H1 (cell line): Measurements from ENCODE around the gene ANKRD7. TPM values are rescaled to one million over a fixed set of nuclear protein-coding genes. Genes with fewer than 3 reads are reported as not detected.

Experiments used
- CTCF ChIA-PET: fragments of 300-600 bp; sonication (Branson Sonifier 250); formaldehyde crosslinking; loops from one replicate; lab custom pipeline; 2021; ENCODE audit not compliant: partially characterized antibody; lab: Charles Lee
- POLR2A ChIA-PET: fragments of 300-600 bp; sonication (Branson Sonifier 250); formaldehyde crosslinking; loops from one replicate; lab custom pipeline; 2021; ENCODE audit warnings: inconsistent platforms; ENCODE audit not compliant: partially characterized antibody; lab: Charles Lee
- DNase-seq, 2 experiments: peaks; one replicate each; pipeline versions ENCODE4 v3.0.0 to v3.0.0-alpha.2; 2010 to 2022; ENCODE audit warnings: low spot score in 2 of 2, low read depth in 1 of 2, mixed read lengths in 1 of 2
- FAIRE-seq: peaks from 2 replicates; lab custom pipeline; 2011; peaks lifted over from hg19 to GRCh38; lab: Jason Lieb, UNC
- H2AFZ ChIP-seq: 2 replicates; pipeline ENCODE4 v1.8.1; 2012; ENCODE audit warnings: low read length, inconsistent platforms
- H2AK5ac ChIP-seq: 2 replicates; pipeline ENCODE4 v1.6.1; 2013; ENCODE audit warnings: low read depth, low read length
- H2BK120ac ChIP-seq: replicated peaks from 2 replicates; pipeline ENCODE3; 2013; ENCODE audit warnings: low read depth, low read length, inconsistent platforms
- H2BK12ac ChIP-seq: 2 replicates; pipeline ENCODE4 v1.6.1; 2013; ENCODE audit warnings: low read depth, low read length
- H2BK15ac ChIP-seq: 2 replicates; pipeline ENCODE4 v1.6.1; 2013; ENCODE audit warnings: low read length
- H2BK20ac ChIP-seq: 2 replicates; pipeline ENCODE4 v1.6.1; 2013; ENCODE audit warnings: low read length
- H2BK5ac ChIP-seq: 2 replicates; pipeline ENCODE4 v1.6.1; 2013; ENCODE audit warnings: low read depth, low read length
- H3K14ac ChIP-seq: 2 replicates; pipeline ENCODE4 v1.6.1; 2013; ENCODE audit warnings: inconsistent platforms; ENCODE audit not compliant: insufficient read length
- H3K18ac ChIP-seq: 2 replicates; pipeline ENCODE4 v1.6.1; 2013; ENCODE audit warnings: low read length; ENCODE audit errors: extremely low read depth
- H3K23ac ChIP-seq: 2 replicates; pipeline ENCODE4 v1.6.1; 2013; ENCODE audit warnings: inconsistent platforms; ENCODE audit not compliant: insufficient read length
- H3K23me2 ChIP-seq: 2 replicates; pipeline ENCODE4 v1.6.1; 2013; ENCODE audit warnings: low read depth, low read length
- H3K27ac ChIP-seq: 2 replicates; pipeline ENCODE4 v1.6.1; 2011; ENCODE audit warnings: low read depth, low read length, inconsistent platforms
- H3K27me3 ChIP-seq, 4 experiments: replicated peaks in 1 of 4; 1 replicate in 1 of 4; 2 replicates in 3 of 4; pipeline versions ENCODE4 v1.6.1 to v1.8.1; 2011 to 2013; ENCODE audit warnings: low read length in 3 of 4, mild to moderate bottlenecking in 3 of 4, inconsistent platforms in 2 of 4, mixed read lengths in 2 of 4, moderate library complexity in 1 of 4; ENCODE audit not compliant: control insufficient read depth in 3 of 4, insufficient read depth in 3 of 4; ENCODE audit errors: extremely low read depth in 1 of 4
- H3K36me3 ChIP-seq, 4 experiments: 2 replicates each; pipeline versions ENCODE4 v1.6.1 to v1.8.1; 2011 to 2013; ENCODE audit warnings: mild to moderate bottlenecking in 4 of 4, low read length in 3 of 4, moderate library complexity in 2 of 4, control low read depth in 1 of 4, inconsistent platforms in 1 of 4; ENCODE audit not compliant: insufficient read depth in 4 of 4, control insufficient read depth in 2 of 4
- H3K4ac ChIP-seq: replicated peaks from 2 replicates; pipeline ENCODE3; 2013; ENCODE audit warnings: low read length, low read depth, mixed read lengths, inconsistent platforms; ENCODE audit not compliant: insufficient read length
- H3K4me1 ChIP-seq, 4 experiments: replicated peaks in 1 of 4; 1 replicate in 1 of 4; 2 replicates in 3 of 4; pipeline versions ENCODE4 v1.6.1 to v1.8.1; 2011 to 2013; ENCODE audit warnings: low read length in 3 of 4, inconsistent platforms in 2 of 4, mixed read lengths in 1 of 4; ENCODE audit not compliant: insufficient read depth in 4 of 4, control insufficient read depth in 3 of 4
- H3K4me2 ChIP-seq, 2 experiments: 2 replicates each; pipeline versions ENCODE4 v1.6.1 to v1.8.1; 2011 to 2013; ENCODE audit warnings: low read depth in 2 of 2, low read length in 2 of 2, control low read depth in 1 of 2, inconsistent platforms in 1 of 2, mild to moderate bottlenecking in 1 of 2; ENCODE audit not compliant: insufficient read depth in 1 of 2
- H3K4me3 ChIP-seq, 4 experiments: fragments of 200-600, 300-600 bp in 1 of 4; sonication (generic), shearing (Covaris generic), sonication (Bioruptor Twin) in 1 of 4; 2 replicates each; pipeline versions ENCODE4 v1.5.1 to v1.8.1; 2011 to 2016; ENCODE audit warnings: low read length in 4 of 4, low read depth in 3 of 4, control low read depth in 2 of 4, inconsistent platforms in 2 of 4, mild to moderate bottlenecking in 2 of 4, mixed read lengths in 1 of 4, moderate library complexity in 1 of 4; ENCODE audit not compliant: insufficient read depth in 2 of 4; ENCODE audit errors: extremely low read depth in 1 of 4
- H3K56ac ChIP-seq: replicated peaks from 2 replicates; pipeline ENCODE3; 2013; ENCODE audit warnings: low read depth, mild to moderate bottlenecking, mixed read lengths, low read length, inconsistent platforms; ENCODE audit not compliant: insufficient read length
- H3K79me1 ChIP-seq: 2 replicates; pipeline ENCODE4 v1.6.1; 2013; ENCODE audit warnings: low read depth, low read length, control low read depth
- H3K79me2 ChIP-seq, 2 experiments: 2 replicates each; pipeline versions ENCODE4 v1.6.1 to v1.8.1; 2012 to 2013; ENCODE audit warnings: low read length in 2 of 2, mild to moderate bottlenecking in 2 of 2, inconsistent platforms in 1 of 2; ENCODE audit not compliant: insufficient read depth in 2 of 2, control insufficient read depth in 1 of 2
- H3K9ac ChIP-seq, 4 experiments: replicated peaks in 1 of 4; 1 replicate in 1 of 4; 2 replicates in 3 of 4; pipeline versions ENCODE4 v1.6.1 to v1.8.1; 2011 to 2013; ENCODE audit warnings: low read depth in 3 of 4, low read length in 3 of 4, control low read depth in 2 of 4, mild to moderate bottlenecking in 2 of 4, moderate library complexity in 2 of 4, inconsistent platforms in 1 of 4; ENCODE audit errors: extremely low read depth in 1 of 4
- H3K9me3 ChIP-seq, 2 experiments: 2 replicates each; pipeline versions ENCODE4 v1.6.1 to v1.8.1; 2012 to 2013; ENCODE audit warnings: mild to moderate bottlenecking in 2 of 2, moderate library complexity in 2 of 2, control low read depth in 1 of 2, inconsistent platforms in 1 of 2, low read depth in 1 of 2, low read length in 1 of 2, mixed read lengths in 1 of 2; ENCODE audit not compliant: insufficient read depth in 2 of 2
- H4K20me1 ChIP-seq, 2 experiments: replicated peaks in 1 of 2; 2 replicates each; pipeline versions ENCODE3 to v1.8.1; 2011 to 2013; ENCODE audit warnings: inconsistent platforms in 2 of 2, low read length in 2 of 2, mild to moderate bottlenecking in 1 of 2; ENCODE audit not compliant: insufficient read depth in 2 of 2, control insufficient read depth in 1 of 2
- H4K5ac ChIP-seq: 2 replicates; pipeline ENCODE4 v1.6.1; 2013; ENCODE audit warnings: low read length, low read depth, mixed read lengths, inconsistent platforms; ENCODE audit not compliant: insufficient read length
- H4K8ac ChIP-seq: 2 replicates; pipeline ENCODE4 v1.8.0; 2013; ENCODE audit warnings: mild to moderate bottlenecking, moderate library complexity, low read length, inconsistent platforms; ENCODE audit not compliant: insufficient read depth; ENCODE audit errors: extremely low read depth
- H4K91ac ChIP-seq: replicated peaks from 2 replicates; pipeline ENCODE3; 2013; ENCODE audit warnings: low read length, mixed read lengths, inconsistent platforms; ENCODE audit not compliant: insufficient read length
- BACH1 ChIP-seq: IDR thresholded peaks from 2 replicates; pipeline ENCODE4 v1.6.1; 2012; ENCODE audit warnings: low read length, improper control_type of control experiment
- BRCA1 ChIP-seq: IDR thresholded peaks from 2 replicates; pipeline ENCODE4 v1.6.1; 2012; ENCODE audit warnings: low read depth, low read length, improper control_type of control experiment
- CEBPB ChIP-seq: IDR thresholded peaks from 2 replicates; pipeline ENCODE4 v1.6.1; 2012; ENCODE audit warnings: low read depth, low read length
- HDAC2 ChIP-seq, 2 experiments: fragments of 300-600 bp in 1 of 2; sonication (generic) in 1 of 2; IDR thresholded peaks; 2 replicates each; pipeline ENCODE4 v1.6.1; 2011 to 2012; ENCODE audit warnings: low read depth in 2 of 2, low read length in 2 of 2, mild to moderate bottlenecking in 2 of 2, moderate library complexity in 2 of 2, borderline replicate concordance in 1 of 2, inconsistent platforms in 1 of 2
- KDM4A ChIP-seq: IDR thresholded peaks from one replicate; pipeline ENCODE4 v1.7.1; 2012; ENCODE audit warnings: low read depth, mild to moderate bottlenecking, moderate library complexity, low read length, inconsistent platforms; ENCODE audit not compliant: severe bottlenecking
- PHF8 ChIP-seq: fragments of 200-600 bp; sonication (generic); conservative IDR thresholded peaks from 2 replicates; pipeline ENCODE4 v1.7.1; 2012; ENCODE audit warnings: low read depth, mild to moderate bottlenecking, inconsistent platforms, low read length, moderate library complexity
- POLR2A ChIP-seq, 2 experiments: IDR thresholded peaks; 1 replicate in 1 of 2; 2 replicates in 1 of 2; pipeline ENCODE4 v1.6.1; 2011; ENCODE audit warnings: low read depth in 2 of 2, low read length in 2 of 2, mild to moderate bottlenecking in 2 of 2; ENCODE audit errors: control extremely low read depth in 1 of 2
- POU5F1 ChIP-seq: IDR thresholded peaks from 2 replicates; pipeline ENCODE4 v1.6.1; 2011; ENCODE audit warnings: low read depth, mild to moderate bottlenecking, low read length, moderate library complexity
- RXRA ChIP-seq: IDR thresholded peaks from 2 replicates; pipeline ENCODE4 v1.6.1; 2011; ENCODE audit warnings: low read depth, mild to moderate bottlenecking, low read length, moderate library complexity; ENCODE audit not compliant: insufficient read depth
- SIN3A ChIP-seq, 2 experiments: IDR thresholded peaks in 1 of 2; conservative IDR thresholded peaks in 1 of 2; 2 replicates each; pipeline ENCODE4 v1.6.1; 2011 to 2012; ENCODE audit warnings: low read length in 2 of 2, improper control_type of control experiment in 1 of 2, low read depth in 1 of 2, mild to moderate bottlenecking in 1 of 2
- WGBS, 2 experiments: shearing (Covaris generic) in 1 of 2; methylation state at CpG; one replicate each; pipeline versions ENCODE4 v1.1.6 to v1.1.7; 2013 to 2015; ENCODE audit warnings: low lambda C conversion rate in 2 of 2, mixed read lengths in 2 of 2, inconsistent platforms in 1 of 2, low coverage in 1 of 2, missing lambda C conversion rate in 1 of 2; ENCODE audit not compliant: insufficient replicate concordance in 2 of 2, insufficient coverage in 1 of 2, insufficient read length in 1 of 2; ENCODE audit errors: extremely low coverage in 1 of 2, missing lambda C conversion rate in 1 of 2; 5-methylcytosine and 5-hydroxymethylcytosine counted together
- polyA plus RNA-seq, 7 experiments: library from polyadenylated mRNA; depleted of rRNA in 3 of 7; stranded (reverse) in 5 of 7; unstranded in 2 of 7; fragments of >200 nt in 5 of 7; fragments of 200-250 nt in 2 of 7; gene quantifications; 1 replicate in 5 of 7; 2 replicates in 1 of 7; 4 replicates in 1 of 7; pipeline versions ENCODE4 v1.2.1 to v1.2.3, GENCODE V29; 2011 to 2013; ENCODE audit warnings: missing spikeins in 2 of 7, mixed read lengths in 2 of 7
- total RNA-seq: library from RNA; stranded (reverse); fragmentation: NEBNext Ultra II Directional; extraction: Animal tissue kit (Norgen Biotek cat#: 25700); gene quantifications from 2 replicates; pipeline ENCODE4 v1.2.1, GENCODE V29; 2021
- TF ChIP-seq, protein P1 (sequence below): IDR thresholded peaks from 2 replicates; pipeline ENCODE4 v1.6.1; 2011; ENCODE audit warnings: low read depth, mild to moderate bottlenecking, low read length; ENCODE audit not compliant: insufficient read depth
- TF ChIP-seq, protein P2 (sequence below): IDR thresholded peaks from 2 replicates; pipeline ENCODE4 v1.6.1; 2012; ENCODE audit warnings: inconsistent platforms

The ANKRD7 gene
- total and polyA plus RNA-seq, 2 of the 8 experiments (the other 6 are each of a cell fraction or from before 2014, with no cell fraction given) = not detected

DNA sequence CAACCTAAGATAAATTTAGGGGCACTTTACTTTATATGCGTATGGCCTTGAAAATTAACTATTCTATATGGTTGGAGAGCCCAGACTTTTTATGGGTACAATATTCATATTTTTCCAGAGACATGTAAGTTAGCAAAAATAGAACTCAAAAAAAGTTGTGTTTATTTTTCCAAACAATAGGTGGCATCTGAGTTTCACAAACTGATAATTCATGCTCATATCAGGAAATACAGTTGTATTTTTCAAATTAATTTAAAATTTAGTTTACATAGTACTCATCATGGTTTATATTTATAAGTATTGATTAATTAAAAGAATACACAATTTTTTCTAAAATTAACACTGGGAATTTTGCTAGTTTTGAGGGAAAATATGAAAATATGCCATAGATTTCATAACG is 34.6 kb downstream of the ANKRD7 start:
- H3K9me3 ChIP-seq = no peaks in the 10 kb centered on the region
- no peak for DNase-seq
- POLR2A ChIA-PET = no interaction called here
- no peak overlapping the region for H2BK15ac ChIP-seq
- H3K36me3 ChIP-seq = no peaks in the 10 kb centered on the region
- H2AK5ac ChIP-seq = no peak overlapping the region
- no peaks in the 10 kb centered on the region for H3K23me2 ChIP-seq
- no peaks in the 10 kb centered on the region for H3K4me1 ChIP-seq
- H3K9ac ChIP-seq = no peak overlapping the region
- no peak overlapping the region for H3K4me2 ChIP-seq
- H4K20me1 ChIP-seq = no peaks in the 10 kb centered on the region
- H3K18ac ChIP-seq = no peak overlapping the region
- H3K14ac ChIP-seq = no peak overlapping the region
- no peak overlapping the region for H3K4ac ChIP-seq
- no peaks in the 10 kb centered on the region for H3K79me2 ChIP-seq
- CTCF ChIA-PET = interaction anchor here (0.7 kb wide), 1 partner anchor 8 kb away, joined by 3 read pairs; no protein-coding TSS in a partner anchor
- no peak overlapping the region for H2BK120ac ChIP-seq
- no peak overlapping the region for H3K56ac ChIP-seq
- H4K8ac ChIP-seq = no peak overlapping the region
- H3K79me1 ChIP-seq = no peaks in the 10 kb centered on the region
- H2BK20ac ChIP-seq = no peak overlapping the region
- H3K27me3 ChIP-seq = no peaks in the 10 kb centered on the region
- H3K27ac ChIP-seq = no peak overlapping the region
- WGBS, 2 experiments = 96% methylated on average over 2 of the region's 2 CpGs; no CpG with 5 or more reads in 1 of the 2 experiments
- H2BK5ac ChIP-seq = no peak overlapping the region
- no peak for FAIRE-seq
- no peak overlapping the region for H3K4me3 ChIP-seq
- H4K5ac ChIP-seq = no peak overlapping the region
- no peak overlapping the region for H3K23ac ChIP-seq
- no peak overlapping the region for H4K91ac ChIP-seq
- H2BK12ac ChIP-seq = no peak overlapping the region
- H2AFZ ChIP-seq = no peak overlapping the region
- TF ChIP-seq PHF8 (no peak), KDM4A (no peak), BRCA1 (no peak), RXRA (no peak), CEBPB (no peak), BACH1 (no peak), SIN3A (conservative IDR thresholded peaks at IDR 0.05 in 1 of 2, IDR thresholded peaks at IDR 0.05 in 1 of 2; ENCODE audit: low read depth in 1 of 2, low read length in 2 of 2) (no peak), POU5F1 (no peak), POLR2A (IDR thresholded peaks at IDR 0.05; ENCODE audit: control extremely low read depth in 1 of 2, low read depth in 2 of 2, low read length in 2 of 2) (no peak), HDAC2 (IDR thresholded peaks at IDR 0.05; ENCODE audit: borderline replicate concordance in 1 of 2, low read depth in 2 of 2, low read length in 2 of 2) (no peak)
- TF ChIP-seq, protein P1, sequence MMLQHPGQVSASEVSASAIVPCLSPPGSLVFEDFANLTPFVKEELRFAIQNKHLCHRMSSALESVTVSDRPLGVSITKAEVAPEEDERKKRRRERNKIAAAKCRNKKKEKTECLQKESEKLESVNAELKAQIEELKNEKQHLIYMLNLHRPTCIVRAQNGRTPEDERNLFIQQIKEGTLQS = no peak
- TF ChIP-seq, protein P2, sequence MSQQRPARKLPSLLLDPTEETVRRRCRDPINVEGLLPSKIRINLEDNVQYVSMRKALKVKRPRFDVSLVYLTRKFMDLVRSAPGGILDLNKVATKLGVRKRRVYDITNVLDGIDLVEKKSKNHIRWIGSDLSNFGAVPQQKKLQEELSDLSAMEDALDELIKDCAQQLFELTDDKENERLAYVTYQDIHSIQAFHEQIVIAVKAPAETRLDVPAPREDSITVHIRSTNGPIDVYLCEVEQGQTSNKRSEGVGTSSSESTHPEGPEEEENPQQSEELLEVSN = no peak
